Hepatocyte (in vitro differentiated cells): ENCODE data around the gene PARN. TPM values are rescaled to one million over a fixed set of nuclear protein-coding genes. Genes with fewer than 3 reads are reported as not detected.

Source experiments
- DNase-seq: peaks from one replicate; pipeline ENCODE4 v3.0.0-alpha.2; 2016; ENCODE audit warnings: low spot score
- H2AFZ ChIP-seq: fragments of 200-600 bp; sonication (generic); 2 replicates; pipeline ENCODE4 v1.6.0; 2016; ENCODE audit warnings: antibody characterized with exemption, mild to moderate bottlenecking
- H3K27ac ChIP-seq: fragments of 200-600 bp; sonication (generic); 2 replicates; pipeline ENCODE4 v1.5.1; 2016; ENCODE audit warnings: mild to moderate bottlenecking
- H3K27me3 ChIP-seq: fragments of 200-600 bp; sonication (generic); 2 replicates; pipeline ENCODE4 v1.6.1; 2016
- H3K36me3 ChIP-seq: fragments of 200-600 bp; sonication (generic); replicated peaks from 2 replicates; pipeline ENCODE4 v1.5.1; 2016; ENCODE audit warnings: low read depth; ENCODE audit not compliant: insufficient read depth
- H3K4me1 ChIP-seq: fragments of 200-600 bp; sonication (generic); 2 replicates; pipeline ENCODE4 v1.5.1; 2016; ENCODE audit warnings: mild to moderate bottlenecking, moderate library complexity; ENCODE audit not compliant: insufficient read depth
- H3K4me2 ChIP-seq: fragments of 200-600 bp; sonication (generic); 2 replicates; pipeline ENCODE4 v1.6.0; 2016
- H3K4me3 ChIP-seq: fragments of 200-600 bp; sonication (generic); 2 replicates; pipeline ENCODE4 v1.5.1; 2016; ENCODE audit warnings: mild to moderate bottlenecking
- H3K79me2 ChIP-seq: fragments of 200-600 bp; sonication (generic); 2 replicates; pipeline ENCODE4 v1.6.0; 2017; ENCODE audit warnings: mild to moderate bottlenecking
- H3K9me2 ChIP-seq: fragments of 200-600 bp; sonication (generic); replicated peaks from 2 replicates; pipeline ENCODE4 v1.6.0; 2017; ENCODE audit warnings: mild to moderate bottlenecking; ENCODE audit not compliant: insufficient read depth
- H3K9me3 ChIP-seq: fragments of 200-600 bp; sonication (generic); 2 replicates; pipeline ENCODE4 v1.5.1; 2016; ENCODE audit warnings: low read depth, mild to moderate bottlenecking
- H4K20me1 ChIP-seq: fragments of 200-600 bp; sonication (generic); 2 replicates; pipeline ENCODE4 v1.6.0; 2016; ENCODE audit warnings: mild to moderate bottlenecking; ENCODE audit not compliant: insufficient read depth, poor library complexity, severe bottlenecking
- CTCF ChIP-seq: fragments of 200-600 bp; sonication (generic); IDR thresholded peaks from 2 replicates; pipeline ENCODE4 v1.5.1; 2016; ENCODE audit warnings: antibody characterized with exemption, mild to moderate bottlenecking; ENCODE audit not compliant: poor library complexity
- EZH2 ChIP-seq: fragments of 200-600 bp; sonication (generic); IDR thresholded peaks from 2 replicates; pipeline ENCODE4 v1.6.1; 2016; ENCODE audit warnings: antibody characterized with exemption, mild to moderate bottlenecking, borderline replicate concordance
- EZH2phosphoT487 ChIP-seq: fragments of 200-600 bp; sonication (generic); IDR thresholded peaks from one replicate; pipeline ENCODE4 v1.6.1; 2018; ENCODE audit warnings: antibody characterized with exemption, mild to moderate bottlenecking, low read depth, moderate library complexity; ENCODE audit not compliant: unreplicated experiment, severe bottlenecking
- WGBS: methylation state at CpG from one replicate; pipeline ENCODE4 v1.1.6; 2016; ENCODE audit warnings: low lambda C conversion rate; ENCODE audit errors: missing lambda C conversion rate; 5-methylcytosine and 5-hydroxymethylcytosine counted together
- polyA plus RNA-seq: library from polyadenylated mRNA; unstranded; fragments of >200 nt; fragmentation: Nextera tagmentation; extraction: Ambion mirVana; gene quantifications from 2 replicates; pipeline ENCODE4 v1.2.1, GENCODE V29; 2016
- total RNA-seq: library from RNA; depleted of rRNA; stranded (reverse); fragments of >200 nt; gene quantifications from 2 replicates; pipeline ENCODE4 v1.2.3, GENCODE V29; 2014

Gene PARN
- total and polyA plus RNA-seq, 2 experiments from 2014 or later = 23.7 to 35.6 TPM

- WGBS = 95% methylated on average over 2 of the region's 2 CpGs
- Histone ChIP-seq H3K9me2 (no peaks in the 10 kb centered on the region), H3K79me2 (no peaks in the 10 kb centered on the region), H3K9me3 (no peaks in the 10 kb centered on the region), H3K36me3 (no peaks in the 10 kb centered on the region), H3K4me1 (peaks cover 4% of the 10 kb centered on the region), H4K20me1 (no peaks in the 10 kb centered on the region), H3K27ac (no peak overlapping the region), H3K27me3 (no peaks in the 10 kb centered on the region), H3K4me3 (no peak overlapping the region), H2AFZ (no peak overlapping the region), H3K4me2 (no peak overlapping the region)
- TF ChIP-seq EZH2phosphoT487 (no peak), CTCF (no peak), EZH2 (no peak)
- no peak for DNase-seq
Observed at GRCh38 chr16:14523632-14524031, 106.4 kb downstream of the PARN start.

GRCh38 chr16:14522671-14523070 lies 107.4 kb downstream of the PARN start:
- Histone ChIP-seq H3K79me2 (peaks cover 2% of the 10 kb centered on the region), H3K9me3 (no peaks in the 10 kb centered on the region), H3K9me2 (no peaks in the 10 kb centered on the region), H3K4me3 (no peak overlapping the region), H3K4me1 (peaks cover 4% of the 10 kb centered on the region), H3K4me2 (no peak overlapping the region), H3K27me3 (no peaks in the 10 kb centered on the region), H2AFZ (no peak overlapping the region), H4K20me1 (no peaks in the 10 kb centered on the region), H3K27ac (no peak overlapping the region), H3K36me3 (no peaks in the 10 kb centered on the region)
- TF ChIP-seq EZH2phosphoT487 (no peak), EZH2 (no peak), CTCF (no peak)
- DNase-seq = no peak

- WGBS = 90% methylated on average over 2 of the region's 2 CpGs
- no peak for DNase-seq
- TF ChIP-seq EZH2 (no peak), EZH2phosphoT487 (no peak), CTCF (no peak)
Observed at GRCh38 chr16:14520753-14521152, 109.3 kb downstream of the PARN start.

GRCh38 chr16:14514967-14515366 lies 115.1 kb downstream of the PARN start:
- no peaks in the 10 kb centered on the region for H3K9me3 ChIP-seq
- H2AFZ ChIP-seq = no peak overlapping the region
- H3K9me2 ChIP-seq = no peaks in the 10 kb centered on the region
- no peak overlapping the region for H3K4me3 ChIP-seq
- no peaks in the 10 kb centered on the region for H3K27me3 ChIP-seq
- no peak overlapping the region for H3K27ac ChIP-seq
- H4K20me1 ChIP-seq = no peaks in the 10 kb centered on the region
- TF ChIP-seq EZH2phosphoT487 (no peak), EZH2 (no peak), CTCF (no peak)
- H3K79me2 ChIP-seq = peaks cover 8% of the 10 kb centered on the region
- H3K4me1 ChIP-seq = peaks cover 4% of the 10 kb centered on the region
- WGBS = 92% methylated on average over 3 of the region's 3 CpGs
- no peak for DNase-seq
- H3K36me3 ChIP-seq = no peaks in the 10 kb centered on the region
- no peak overlapping the region for H3K4me2 ChIP-seq

More at GRCh38 chr16:14520753-14521152, 109.3 kb downstream of the PARN start:
- Histone ChIP-seq H2AFZ (no peak overlapping the region), H3K9me2 (no peaks in the 10 kb centered on the region), H3K4me3 (no peak overlapping the region), H3K27me3 (no peaks in the 10 kb centered on the region), H3K4me1 (no peaks in the 10 kb centered on the region), H3K9me3 (no peaks in the 10 kb centered on the region), H3K27ac (no peak overlapping the region), H3K4me2 (no peak overlapping the region), H3K36me3 (no peaks in the 10 kb centered on the region), H3K79me2 (peaks cover 6% of the 10 kb centered on the region), H4K20me1 (no peaks in the 10 kb centered on the region)
